ENCODE measurements around the gene CAB39L. TPM values are rescaled to one million over a fixed set of nuclear protein-coding genes. Genes with fewer than 3 reads are reported as not detected.

Gene CAB39L
- total RNA-seq, 4 donors from 2014 or later: 84.2 to 131 (median 114) TPM

GRCh38 chr13:49367640-49368422 is 76.0 kb downstream of the CAB39L start:
- H3K27me3 ChIP-seq: no peaks in the 10 kb centered on the region
- peak overlapping the region; percentile 2 to 19 for H3K4me3 ChIP-seq
- 25 to 44% methylated on average over 5 of the region's 5 CpGs for WGBS, 2 donors (ENCODE audit: low coverage in 1 of 2)
- peaks cover 3 to 68% (median 9%) of the 10 kb centered on the region in 3 donors for H3K4me1 ChIP-seq
- H3K36me3 ChIP-seq: peaks cover 0 to 1% of the 10 kb centered on the region in 2 donors
- H3K27ac ChIP-seq: peak overlapping the region; percentile 63 to 80 (median 75)
- peak; percentile 74 for ATAC-seq
- TF ChIP-seq CTCF (IDR thresholded peaks at IDR 0.05) (peak in 2 of 4 experiments; percentile 11 to 21), POLR2AphosphoS5 (IDR thresholded peaks at IDR 0.05) (peak; percentile 69), EP300 (IDR thresholded peaks at IDR 0.05) (no peak)
- H3K9me3 ChIP-seq: peaks cover 0 to 8% (median 0%) of the 10 kb centered on the region in 3 donors

GRCh38 chr13:49366841-49367240 is 77.0 kb downstream of the CAB39L start:
- H3K36me3 ChIP-seq: peaks cover 0 to 8% of the 10 kb centered on the region in 2 donors
- peaks cover 0 to 8% (median 0%) of the 10 kb centered on the region in 3 donors for H3K9me3 ChIP-seq
- ATAC-seq: peak; percentile 52
- TF ChIP-seq CTCF (IDR thresholded peaks at IDR 0.05) (no peak), EP300 (IDR thresholded peaks at IDR 0.05) (no peak)
- H3K4me1 ChIP-seq: peaks cover 3 to 58% (median 9%) of the 10 kb centered on the region in 3 donors
- H3K27ac ChIP-seq: peak overlapping the region in 2 of 4 donors; percentile 75
- no peaks in the 10 kb centered on the region for H3K27me3 ChIP-seq
- 40 to 63% methylated on average over 2 of the region's 2 CpGs for WGBS, 2 donors (ENCODE audit: low coverage in 1 of 2)
- no peak overlapping the region for H3K4me3 ChIP-seq

GRCh38 chr13:49357694-49358093 is 86.2 kb downstream of the CAB39L start:
- no peak for ATAC-seq
- H3K27ac ChIP-seq: peak overlapping the region in 3 of 4 donors; percentile 76 to 82 (median 80)
- peaks cover 0 to 31% of the 10 kb centered on the region in 2 donors for H3K36me3 ChIP-seq
- no peaks in the 10 kb centered on the region for H3K27me3 ChIP-seq
- no peaks in the 10 kb centered on the region for H3K9me3 ChIP-seq
- WGBS, 2 donors (ENCODE audit: low coverage in 1 of 2): 40% methylated on average over 2 of the region's 2 CpGs
- TF ChIP-seq CTCF (IDR thresholded peaks at IDR 0.05) (no peak), POLR2A (IDR thresholded peaks at IDR 0.05) (no peak), EP300 (IDR thresholded peaks at IDR 0.05) (no peak), POLR2AphosphoS5 (IDR thresholded peaks at IDR 0.05) (no peak)
- peaks cover 0 to 36% (median 3%) of the 10 kb centered on the region in 3 donors for H3K4me1 ChIP-seq
- H3K4me3 ChIP-seq: no peak overlapping the region

GRCh38 chr13:49356223-49356622 is 87.6 kb downstream of the CAB39L start:
- H3K9me3 ChIP-seq: no peaks in the 10 kb centered on the region
- ATAC-seq: peak; percentile 92
- H3K27ac ChIP-seq: peak overlapping the region; percentile 9 to 82 (median 78)
- H3K36me3 ChIP-seq: peaks cover 0 to 30% of the 10 kb centered on the region in 2 donors
- TF ChIP-seq POLR2AphosphoS5 (IDR thresholded peaks at IDR 0.05) (peak; percentile 78), POLR2A (IDR thresholded peaks at IDR 0.05) (no peak), CTCF (IDR thresholded peaks at IDR 0.05) (no peak)
- H3K27me3 ChIP-seq: no peaks in the 10 kb centered on the region
- no peak overlapping the region for H3K4me3 ChIP-seq
- H3K4me1 ChIP-seq: peaks cover 0 to 36% (median 3%) of the 10 kb centered on the region in 3 donors

- ATAC-seq: no peak
- Histone ChIP-seq H3K27ac (peak overlapping the region in 2 of 4 donors; percentile 22 to 80), H3K36me3 (peaks cover 0 to 42% of the 10 kb centered on the region in 2 donors), H3K27me3 (no peaks in the 10 kb centered on the region), H3K4me3 (no peak overlapping the region), H3K9me3 (no peaks in the 10 kb centered on the region), H3K4me1 (peaks cover 0 to 36% (median 3%) of the 10 kb centered on the region in 3 donors)
- 82 to 83% methylated on average over 1 of the region's 1 CpG for WGBS, 2 donors (ENCODE audit: low coverage in 1 of 2)
- TF ChIP-seq EP300 (IDR thresholded peaks at IDR 0.05) (no peak), CTCF (IDR thresholded peaks at IDR 0.05) (no peak), POLR2AphosphoS5 (IDR thresholded peaks at IDR 0.05) (no peak), POLR2A (IDR thresholded peaks at IDR 0.05) (no peak)
Measured at GRCh38 chr13:49354719-49355118, 89.1 kb downstream of the CAB39L start.
